GM23338 (cell line): ENCODE measurements around the gene IFI6. TPM values are rescaled to one million over a fixed set of nuclear protein-coding genes. Genes with fewer than 3 reads are reported as not detected.

Experiments used
- ATAC-seq: fragments of 200-7000 bp; cut with Tn5 transposase; 3 replicates; pipeline ENCODE4 v1.9.1; 2020
- DNase-seq: peaks from one replicate; pipeline ENCODE4 v3.0.0-alpha.2; 2015; ENCODE audit warnings: low spot score
- H2AFZ ChIP-seq: fragments of 200-600 bp; sonication (generic); 2 replicates; pipeline ENCODE4 v1.8.0; 2016; ENCODE audit warnings: antibody characterized with exemption, mild to moderate bottlenecking, moderate library complexity
- H3F3A ChIP-seq: fragments of 200-600 bp; sonication (generic); replicated peaks from 2 replicates; pipeline ENCODE4 v1.8.0; 2017; ENCODE audit warnings: antibody characterized with exemption, mixed run types, low read depth
- H3K27ac ChIP-seq: fragments of 200-600 bp; sonication (generic); 2 replicates; pipeline ENCODE4 v1.6.1; 2016; ENCODE audit warnings: low read depth
- H3K27me3 ChIP-seq: fragments of 200-600 bp; sonication (generic); 2 replicates; pipeline ENCODE4 v1.8.0; 2016; ENCODE audit warnings: mild to moderate bottlenecking, mixed run types, moderate library complexity; ENCODE audit not compliant: insufficient read depth
- H3K36me3 ChIP-seq: fragments of 200-600 bp; sonication (generic); 2 replicates; pipeline ENCODE4 v1.8.0; 2016; ENCODE audit warnings: mild to moderate bottlenecking; ENCODE audit not compliant: insufficient read depth
- H3K4me1 ChIP-seq: fragments of 200-600 bp; sonication (generic); 2 replicates; pipeline ENCODE4 v1.8.0; 2016; ENCODE audit warnings: mild to moderate bottlenecking, moderate library complexity; ENCODE audit not compliant: insufficient read depth
- H3K4me2 ChIP-seq: fragments of 200-600 bp; sonication (generic); 2 replicates; pipeline ENCODE4 v1.7.1; 2017; ENCODE audit warnings: mixed run types
- H3K4me3 ChIP-seq: fragments of 200-600 bp; sonication (generic); 2 replicates; pipeline ENCODE4 v1.6.1; 2016; ENCODE audit warnings: mixed run types
- H3K79me2 ChIP-seq: fragments of 200-600 bp; sonication (generic); replicated peaks from 2 replicates; pipeline ENCODE4 v1.8.0; 2017; ENCODE audit warnings: mild to moderate bottlenecking; ENCODE audit not compliant: insufficient read depth
- H3K9me2 ChIP-seq: fragments of 200-600 bp; sonication (generic); 2 replicates; pipeline ENCODE4 v1.8.0; 2017; ENCODE audit not compliant: insufficient read depth
- H4K20me1 ChIP-seq: fragments of 200-600 bp; sonication (generic); replicated peaks from 2 replicates; pipeline ENCODE4 v1.8.0; 2017; ENCODE audit warnings: mild to moderate bottlenecking; ENCODE audit not compliant: insufficient read depth
- H3K27ac Mint-ChIP-seq: 2 replicates; pipeline ENCODE4 v1.8.0; 2020; ENCODE audit warnings: inconsistent platforms, mild to moderate bottlenecking, moderate library complexity, mixed read lengths
- H3K27me3 Mint-ChIP-seq: 3 replicates; pipeline ENCODE4 v1.8.0; 2022; ENCODE audit warnings: low read depth, mild to moderate bottlenecking, moderate library complexity, mixed read lengths, inconsistent platforms; ENCODE audit not compliant: insufficient read depth, poor library complexity
- H3K36me3 Mint-ChIP-seq: 3 replicates; pipeline ENCODE4 v1.8.0; 2021; ENCODE audit warnings: low read depth, mild to moderate bottlenecking, inconsistent platforms, moderate library complexity, mixed read lengths
- H3K4me1 Mint-ChIP-seq: 3 replicates; pipeline ENCODE4 v1.8.0; 2020; ENCODE audit warnings: mild to moderate bottlenecking, inconsistent platforms, mixed read lengths
- H3K4me3 Mint-ChIP-seq: 3 replicates; pipeline ENCODE4 v1.8.0; 2021; ENCODE audit warnings: moderate library complexity, mild to moderate bottlenecking, inconsistent platforms, mixed read lengths
- H3K9me3 Mint-ChIP-seq: 3 replicates; pipeline ENCODE4 v1.8.0; 2020; ENCODE audit warnings: moderate library complexity, mild to moderate bottlenecking, inconsistent platforms, mixed read lengths
- EZH2 ChIP-seq: fragments of 200-600 bp; sonication (generic); IDR thresholded peaks from one replicate; pipeline ENCODE4 v1.8.0; 2017; ENCODE audit warnings: antibody characterized with exemption, mild to moderate bottlenecking, low read depth; ENCODE audit not compliant: unreplicated experiment
- EZH2phosphoT487 ChIP-seq: fragments of 200-600 bp; sonication (generic); IDR thresholded peaks from one replicate; pipeline ENCODE4 v1.8.1; 2018; ENCODE audit warnings: antibody characterized with exemption; ENCODE audit not compliant: unreplicated experiment
- NANOG ChIP-seq: IDR thresholded peaks from 2 replicates; pipeline ENCODE4 v1.6.1; 2016; ENCODE audit warnings: antibody characterized with exemption, borderline replicate concordance
- ZNF114 ChIP-seq: fragments of 250-450 bp; sonication (Bioruptor Pico); IDR thresholded peaks from 2 replicates; pipeline ENCODE4 v1.5.0; 2020; ENCODE audit warnings: mild to moderate bottlenecking, moderate library complexity
- ZNF331 ChIP-seq: fragments of 250-450 bp; sonication (Bioruptor Pico); IDR thresholded peaks from 2 replicates; pipeline ENCODE4 v1.5.0; 2020; ENCODE audit warnings: low read depth, mild to moderate bottlenecking, moderate library complexity
- polyA plus RNA-seq: library from polyadenylated mRNA; unstranded; fragments of >200 nt; fragmentation: Nextera tagmentation; extraction: Ambion mirVana; gene quantifications from 2 replicates; pipeline ENCODE4 v1.2.1, GENCODE V29; 2016
- total RNA-seq: library from RNA; depleted of rRNA; stranded (reverse); fragments of >200 nt; shearing (Covaris generic); gene quantifications from 2 replicates; pipeline ENCODE4 v1.2.3, GENCODE V29; 2014
- TF ChIP-seq, protein P1 (sequence below): fragments of 250-450 bp; sonication (Bioruptor Pico); IDR thresholded peaks from 2 replicates; pipeline ENCODE4 v1.5.0; 2020; ENCODE audit warnings: mild to moderate bottlenecking, moderate library complexity
- TF ChIP-seq, protein P2 (sequence below): IDR thresholded peaks from 2 replicates; pipeline ENCODE4 v1.6.1; 2016; ENCODE audit warnings: antibody characterized with exemption

Gene IFI6
- total and polyA plus RNA-seq, 2 experiments from 2014 or later, result 6.3 to 16.0 TPM

GRCh38 chr1:27716262-27716895 lies 44.4 kb upstream of the IFI6 start (continued):
- TF ChIP-seq, protein P1, sequence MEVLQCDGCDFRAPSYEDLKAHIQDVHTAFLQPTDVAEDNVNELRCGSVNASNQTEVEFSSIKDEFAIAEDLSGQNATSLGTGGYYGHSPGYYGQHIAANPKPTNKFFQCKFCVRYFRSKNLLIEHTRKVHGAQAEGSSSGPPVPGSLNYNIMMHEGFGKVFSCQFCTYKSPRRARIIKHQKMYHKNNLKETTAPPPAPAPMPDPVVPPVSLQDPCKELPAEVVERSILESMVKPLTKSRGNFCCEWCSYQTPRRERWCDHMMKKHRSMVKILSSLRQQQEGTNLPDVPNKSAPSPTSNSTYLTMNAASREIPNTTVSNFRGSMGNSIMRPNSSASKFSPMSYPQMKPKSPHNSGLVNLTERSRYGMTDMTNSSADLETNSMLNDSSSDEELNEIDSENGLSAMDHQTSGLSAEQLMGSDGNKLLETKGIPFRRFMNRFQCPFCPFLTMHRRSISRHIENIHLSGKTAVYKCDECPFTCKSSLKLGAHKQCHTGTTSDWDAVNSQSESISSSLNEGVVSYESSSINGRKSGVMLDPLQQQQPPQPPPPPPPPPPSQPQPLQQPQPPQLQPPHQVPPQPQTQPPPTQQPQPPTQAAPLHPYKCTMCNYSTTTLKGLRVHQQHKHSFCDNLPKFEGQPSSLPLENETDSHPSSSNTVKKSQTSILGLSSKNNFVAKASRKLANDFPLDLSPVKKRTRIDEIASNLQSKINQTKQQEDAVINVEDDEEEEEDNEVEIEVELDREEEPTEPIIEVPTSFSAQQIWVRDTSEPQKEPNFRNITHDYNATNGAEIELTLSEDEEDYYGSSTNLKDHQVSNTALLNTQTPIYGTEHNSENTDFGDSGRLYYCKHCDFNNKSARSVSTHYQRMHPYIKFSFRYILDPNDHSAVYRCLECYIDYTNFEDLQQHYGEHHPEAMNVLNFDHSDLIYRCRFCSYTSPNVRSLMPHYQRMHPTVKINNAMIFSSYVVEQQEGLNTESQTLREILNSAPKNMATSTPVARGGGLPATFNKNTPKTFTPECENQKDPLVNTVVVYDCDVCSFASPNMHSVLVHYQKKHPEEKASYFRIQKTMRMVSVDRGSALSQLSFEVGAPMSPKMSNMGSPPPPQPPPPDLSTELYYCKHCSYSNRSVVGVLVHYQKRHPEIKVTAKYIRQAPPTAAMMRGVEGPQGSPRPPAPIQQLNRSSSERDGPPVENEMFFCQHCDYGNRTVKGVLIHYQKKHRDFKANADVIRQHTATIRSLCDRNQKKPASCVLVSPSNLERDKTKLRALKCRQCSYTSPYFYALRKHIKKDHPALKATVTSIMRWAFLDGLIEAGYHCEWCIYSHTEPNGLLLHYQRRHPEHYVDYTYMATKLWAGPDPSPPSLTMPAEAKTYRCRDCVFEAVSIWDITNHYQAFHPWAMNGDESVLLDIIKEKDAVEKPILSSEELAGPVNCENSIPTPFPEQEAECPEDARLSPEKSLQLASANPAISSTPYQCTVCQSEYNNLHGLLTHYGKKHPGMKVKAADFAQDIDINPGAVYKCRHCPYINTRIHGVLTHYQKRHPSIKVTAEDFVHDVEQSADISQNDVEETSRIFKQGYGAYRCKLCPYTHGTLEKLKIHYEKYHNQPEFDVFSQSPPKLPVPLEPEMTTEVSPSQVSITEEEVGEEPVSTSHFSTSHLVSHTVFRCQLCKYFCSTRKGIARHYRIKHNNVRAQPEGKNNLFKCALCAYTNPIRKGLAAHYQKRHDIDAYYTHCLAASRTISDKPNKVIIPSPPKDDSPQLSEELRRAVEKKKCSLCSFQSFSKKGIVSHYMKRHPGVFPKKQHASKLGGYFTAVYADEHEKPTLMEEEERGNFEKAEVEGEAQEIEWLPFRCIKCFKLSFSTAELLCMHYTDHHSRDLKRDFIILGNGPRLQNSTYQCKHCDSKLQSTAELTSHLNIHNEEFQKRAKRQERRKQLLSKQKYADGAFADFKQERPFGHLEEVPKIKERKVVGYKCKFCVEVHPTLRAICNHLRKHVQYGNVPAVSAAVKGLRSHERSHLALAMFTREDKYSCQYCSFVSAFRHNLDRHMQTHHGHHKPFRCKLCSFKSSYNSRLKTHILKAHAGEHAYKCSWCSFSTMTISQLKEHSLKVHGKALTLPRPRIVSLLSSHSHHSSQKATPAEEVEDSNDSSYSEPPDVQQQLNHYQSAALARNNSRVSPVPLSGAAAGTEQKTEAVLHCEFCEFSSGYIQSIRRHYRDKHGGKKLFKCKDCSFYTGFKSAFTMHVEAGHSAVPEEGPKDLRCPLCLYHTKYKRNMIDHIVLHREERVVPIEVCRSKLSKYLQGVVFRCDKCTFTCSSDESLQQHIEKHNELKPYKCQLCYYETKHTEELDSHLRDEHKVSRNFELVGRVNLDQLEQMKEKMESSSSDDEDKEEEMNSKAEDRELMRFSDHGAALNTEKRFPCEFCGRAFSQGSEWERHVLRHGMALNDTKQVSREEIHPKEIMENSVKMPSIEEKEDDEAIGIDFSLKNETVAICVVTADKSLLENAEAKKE (CRISPR knock-in tag), result no peak
- TF ChIP-seq ZNF114 (CRISPR knock-in tag) (no peak), EZH2 (no peak)

GRCh38 chr1:27713869-27714513 lies 42.0 kb upstream of the IFI6 start:
- Histone ChIP-seq H3K4me3 (no peak overlapping the region), H3K36me3 (no peaks in the 10 kb centered on the region), H3K4me1 (no peaks in the 10 kb centered on the region), H3F3A (no peaks in the 10 kb centered on the region), H4K20me1 (no peaks in the 10 kb centered on the region), H3K27ac (peak overlapping the region; percentile 42; the same call in 1 of the 2 replicates), H3K4me2 (no peak overlapping the region), H3K27me3 (no peaks in the 10 kb centered on the region), H3K79me2 (no peaks in the 10 kb centered on the region), H2AFZ (peak overlapping the region; percentile 86), H3K9me2 (no peaks in the 10 kb centered on the region)
- DNase-seq (no peak), ATAC-seq (no peak)
- H3K4me3 Mint-ChIP-seq, result no peak overlapping the region
- H3K27me3 Mint-ChIP-seq, result peaks cover 3% of the 10 kb centered on the region
- H3K4me1 Mint-ChIP-seq, result peaks cover 7% of the 10 kb centered on the region
- H3K27ac Mint-ChIP-seq, result no peak overlapping the region
- H3K9me3 Mint-ChIP-seq, result peaks cover 6% of the 10 kb centered on the region
- H3K36me3 Mint-ChIP-seq, result no peaks in the 10 kb centered on the region
- TF ChIP-seq EZH2phosphoT487 (no peak), ZNF331 (CRISPR knock-in tag) (no peak), NANOG (no peak)
- TF ChIP-seq, protein P2, sequence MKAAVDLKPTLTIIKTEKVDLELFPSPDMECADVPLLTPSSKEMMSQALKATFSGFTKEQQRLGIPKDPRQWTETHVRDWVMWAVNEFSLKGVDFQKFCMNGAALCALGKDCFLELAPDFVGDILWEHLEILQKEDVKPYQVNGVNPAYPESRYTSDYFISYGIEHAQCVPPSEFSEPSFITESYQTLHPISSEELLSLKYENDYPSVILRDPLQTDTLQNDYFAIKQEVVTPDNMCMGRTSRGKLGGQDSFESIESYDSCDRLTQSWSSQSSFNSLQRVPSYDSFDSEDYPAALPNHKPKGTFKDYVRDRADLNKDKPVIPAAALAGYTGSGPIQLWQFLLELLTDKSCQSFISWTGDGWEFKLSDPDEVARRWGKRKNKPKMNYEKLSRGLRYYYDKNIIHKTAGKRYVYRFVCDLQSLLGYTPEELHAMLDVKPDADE, result no peak
- TF ChIP-seq, protein P1 (CRISPR knock-in tag), result no peak
